HepG2 (cell line): Measurements from ENCODE around the gene TSC22D1. TPM values are rescaled to one million over a fixed set of nuclear protein-coding genes. Genes with fewer than 3 reads are reported as not detected.
A peak's percentile ranks its signal among the peaks of the same experiment; 100 is the strongest.

Source experiments
- ATAC-seq: fragments of 200-7000 bp; cut with Tn5 transposase; 3 replicates; pipeline ENCODE4 v1.9.1; 2020; ENCODE audit warnings: mild to moderate bottlenecking, moderate library complexity
- BruUV-seq: library from RNA; stranded (reverse); fragments of 400-500 nt; replicated peaks from 2 replicates; lab custom pipeline; 2021; lab: Mats Ljungman, UMichigan
- CTCF ChIA-PET: fragments of 300-600 bp; formaldehyde crosslinking; extraction: SDS; loops from one replicate; lab custom pipeline; 2021; ENCODE audit warnings: low total read pairs, inconsistent platforms, low intra/inter-chr PET ratio; lab: Yijun Ruan, JAX
- POLR2A ChIA-PET: fragments of 350-600 bp; sonication (Branson Sonifier 250); formaldehyde crosslinking; loops from one replicate; lab custom pipeline; 2020; ENCODE audit warnings: antibody characterized with exemption, inconsistent platforms; lab: Yijun Ruan, JAX
- DNase-seq: peaks from one replicate; pipeline ENCODE4 v3.0.0-alpha.2; 2015; ENCODE audit warnings: low spot score
- FAIRE-seq: peaks from 3 replicates; lab custom pipeline; 2011; peaks lifted over from hg19 to GRCh38; lab: Jason Lieb, UNC
- H2AFZ ChIP-seq: one replicate; pipeline ENCODE4 v1.6.1; 2011; ENCODE audit warnings: low read length, inconsistent platforms
- H3K27ac ChIP-seq: fragments of 300-600 bp; 3 replicates; pipeline ENCODE4 v1.8.0; 2011; ENCODE audit warnings: mixed run types, mild to moderate bottlenecking, mixed read lengths, low read length, inconsistent platforms; ENCODE audit not compliant: insufficient read depth; ENCODE audit errors: extremely low read length
- H3K27me3 ChIP-seq, 2 experiments: fragments of 200-600 bp in 1 of 2; 2 replicates in 1 of 2; 3 replicates in 1 of 2; pipeline versions ENCODE4 v1.6.0 to v1.8.0; 2011; ENCODE audit warnings: low read length in 2 of 2, mild to moderate bottlenecking in 2 of 2, moderate library complexity in 2 of 2, inconsistent platforms in 1 of 2; ENCODE audit not compliant: insufficient read depth in 2 of 2, control insufficient read depth in 1 of 2
- H3K36me3 ChIP-seq, 2 experiments: fragments of 200-600 bp in 1 of 2; replicated peaks in 1 of 2; 2 replicates in 1 of 2; 3 replicates in 1 of 2; pipeline versions ENCODE4 v1.5.1 to v1.8.0; 2011; ENCODE audit warnings: low read length in 2 of 2, inconsistent platforms in 1 of 2; ENCODE audit not compliant: insufficient read depth in 2 of 2, control insufficient read depth in 1 of 2
- H3K4me1 ChIP-seq: 2 replicates; pipeline ENCODE4 v1.5.1; 2012; ENCODE audit warnings: low read length, inconsistent platforms; ENCODE audit not compliant: insufficient read depth
- H3K4me2 ChIP-seq: 2 replicates; pipeline ENCODE4 v1.6.0; 2011; ENCODE audit warnings: low read depth, low read length, inconsistent platforms
- H3K4me3 ChIP-seq, 3 experiments: fragments of 200-600 bp in 1 of 3; sonication (generic), shearing (Covaris generic) in 1 of 3; replicated peaks in 1 of 3; 2 replicates each; pipeline ENCODE4 v1.5.1; 2011 to 2016; ENCODE audit warnings: low read length in 3 of 3, inconsistent platforms in 2 of 3, low read depth in 2 of 3, mild to moderate bottlenecking in 2 of 3, control low read depth in 1 of 3, mixed read lengths in 1 of 3; ENCODE audit not compliant: insufficient read depth in 1 of 3
- H3K79me2 ChIP-seq: one replicate; pipeline ENCODE4 v1.6.1; 2011; ENCODE audit warnings: low read length, inconsistent platforms; ENCODE audit not compliant: insufficient read depth
- H3K9ac ChIP-seq: 2 replicates; pipeline ENCODE4 v1.6.0; 2011; ENCODE audit warnings: mild to moderate bottlenecking, low read depth, low read length, inconsistent platforms; ENCODE audit not compliant: insufficient read depth
- H3K9me3 ChIP-seq: 2 replicates; pipeline ENCODE4 v1.5.1; 2012; ENCODE audit warnings: mild to moderate bottlenecking, low read length
- H4K20me1 ChIP-seq: 2 replicates; pipeline ENCODE4 v1.6.0; 2011; ENCODE audit warnings: inconsistent platforms, mild to moderate bottlenecking, low read length, moderate library complexity; ENCODE audit not compliant: insufficient read depth
- ATF3 ChIP-seq: sonication (generic); formaldehyde crosslinking; IDR thresholded peaks from 2 replicates; pipeline ENCODE4 v1.4.0; 2020; ENCODE audit warnings: missing genetic modification reagents
- CENPT ChIP-seq: sonication (generic); formaldehyde crosslinking; IDR thresholded peaks from 2 replicates; pipeline ENCODE4 v1.8.0; 2022; ENCODE audit warnings: low read depth, mild to moderate bottlenecking, moderate library complexity, missing genetic modification reagents
- HNF1B ChIP-seq: sonication (generic); formaldehyde crosslinking; IDR thresholded peaks from 2 replicates; pipeline ENCODE4 v1.5.1; 2020; ENCODE audit warnings: mild to moderate bottlenecking, moderate library complexity, missing genetic modification reagents
- ZBTB7B ChIP-seq: sonication (generic); formaldehyde crosslinking; IDR thresholded peaks from 2 replicates; pipeline ENCODE4 v1.4.0; 2020; ENCODE audit warnings: missing genetic modification reagents
- ZFP36 ChIP-seq: fragments of 150-350 bp; IDR thresholded peaks from 2 replicates; pipeline ENCODE4 v1.6.1; 2018; ENCODE audit warnings: borderline replicate concordance, low read length, low read depth; ENCODE audit not compliant: partially characterized antibody
- ZNF703 ChIP-seq: sonication (generic); formaldehyde crosslinking; IDR thresholded peaks from 2 replicates; pipeline ENCODE4 v1.5.1; 2020; ENCODE audit warnings: missing genetic modification reagents, mild to moderate bottlenecking, moderate library complexity, borderline replicate concordance
- WGBS: methylation state at CpG from one replicate; pipeline ENCODE4 v1.1.6; 2017; ENCODE audit warnings: low lambda C conversion rate; 5-methylcytosine and 5-hydroxymethylcytosine counted together
- in situ Hi-C: cut with HindIII; loops from 2 replicates; pipeline ENCODE4 v1.10.0; 2017; ENCODE audit warnings: low pct_unique_long_range_greater_than_20kb; ENCODE audit not compliant: extremely low pct_ligation_motif_present
- intact Hi-C: fragments of 100-400 bp; cut with micrococcal nuclease; formaldehyde crosslinking; loops from one replicate; pipeline ENCODE4 v1.10.0; 2022; ENCODE audit not compliant: unreplicated experiment
- polyA plus RNA-seq, 8 experiments: library from polyadenylated mRNA; depleted of rRNA in 3 of 8; stranded (reverse) in 7 of 8; unstranded in 1 of 8; fragments of >200 nt; fragmentation: Illumina TruSeq in 4 of 8; extraction: Trizol in 4 of 8; gene quantifications; 2 replicates each; pipeline versions ENCODE4 v1.2.1 to v1.2.3, GENCODE V29; 2011 to 2016; ENCODE audit warnings: low read depth in 4 of 8, missing spikeins in 1 of 8, mixed read lengths in 1 of 8; ENCODE audit not compliant: insufficient read depth in 1 of 8
- total RNA-seq, 5 experiments: library from RNA; depleted of rRNA; stranded (reverse); fragments of >200 nt; fragmentation: Illumina TruSeq; extraction: Trizol; gene quantifications; 2 replicates each; pipeline ENCODE4 v1.2.3, GENCODE V29; 2016; ENCODE audit warnings: low read depth in 1 of 5
- TF ChIP-seq, protein P1 (sequence below): sonication (generic); formaldehyde crosslinking; IDR thresholded peaks from 2 replicates; pipeline ENCODE4 v1.4.0; 2020; ENCODE audit warnings: missing genetic modification reagents, borderline replicate concordance

The TSC22D1 gene
- total and polyA plus RNA-seq, 2 of the 13 experiments (the other 11 are each of a cell fraction or from before 2014, with no cell fraction given) = 18.4 to 35.7 TPM

DNA sequence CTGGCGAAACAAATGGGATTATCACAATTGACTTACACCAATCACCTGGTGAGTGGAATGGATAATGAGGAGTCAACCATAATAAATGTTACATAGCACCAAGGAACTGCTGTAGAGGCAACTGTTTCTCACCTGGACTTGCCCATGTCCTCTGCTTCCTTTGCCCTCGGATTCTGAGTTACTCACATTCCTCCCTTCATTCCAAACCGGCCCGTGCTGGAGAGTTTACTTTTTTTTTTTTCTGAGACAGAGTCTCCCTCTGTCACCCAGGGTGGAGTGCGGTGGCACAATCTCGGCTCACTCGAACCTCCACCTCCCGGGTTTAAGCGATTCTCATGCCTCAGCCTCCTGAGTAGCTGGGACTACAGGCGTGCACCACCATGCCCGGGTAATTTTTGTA lies 41.5 kb upstream of the TSC22D1 start:
- in situ Hi-C loops (no loop called here), intact Hi-C loops (no loop called here)
- H4K20me1 ChIP-seq = no peaks in the 10 kb centered on the region
- ATAC-seq (peak; percentile 54), FAIRE-seq (no peak), DNase-seq (no peak)
- no peak overlapping the region for H2AFZ ChIP-seq
- CTCF ChIA-PET = no interaction called here
- 0 out of 2 replicates have a peak, but pooled peaks cover 8% of the 10 kb centered on the region for H3K4me1 ChIP-seq
- H3K79me2 ChIP-seq = no peaks in the 10 kb centered on the region
- no TSS peak for BruUV-seq
- TF ChIP-seq ZNF703 (CRISPR knock-in tag) = no peak
- no peak for TF ChIP-seq ZFP36
- no peak for TF ChIP-seq CENPT (CRISPR knock-in tag)
- no peak for TF ChIP-seq ATF3 (CRISPR knock-in tag)
- TF ChIP-seq HNF1B = no peak
- TF ChIP-seq ZBTB7B (CRISPR knock-in tag) = no peak
- TF ChIP-seq, protein P1, sequence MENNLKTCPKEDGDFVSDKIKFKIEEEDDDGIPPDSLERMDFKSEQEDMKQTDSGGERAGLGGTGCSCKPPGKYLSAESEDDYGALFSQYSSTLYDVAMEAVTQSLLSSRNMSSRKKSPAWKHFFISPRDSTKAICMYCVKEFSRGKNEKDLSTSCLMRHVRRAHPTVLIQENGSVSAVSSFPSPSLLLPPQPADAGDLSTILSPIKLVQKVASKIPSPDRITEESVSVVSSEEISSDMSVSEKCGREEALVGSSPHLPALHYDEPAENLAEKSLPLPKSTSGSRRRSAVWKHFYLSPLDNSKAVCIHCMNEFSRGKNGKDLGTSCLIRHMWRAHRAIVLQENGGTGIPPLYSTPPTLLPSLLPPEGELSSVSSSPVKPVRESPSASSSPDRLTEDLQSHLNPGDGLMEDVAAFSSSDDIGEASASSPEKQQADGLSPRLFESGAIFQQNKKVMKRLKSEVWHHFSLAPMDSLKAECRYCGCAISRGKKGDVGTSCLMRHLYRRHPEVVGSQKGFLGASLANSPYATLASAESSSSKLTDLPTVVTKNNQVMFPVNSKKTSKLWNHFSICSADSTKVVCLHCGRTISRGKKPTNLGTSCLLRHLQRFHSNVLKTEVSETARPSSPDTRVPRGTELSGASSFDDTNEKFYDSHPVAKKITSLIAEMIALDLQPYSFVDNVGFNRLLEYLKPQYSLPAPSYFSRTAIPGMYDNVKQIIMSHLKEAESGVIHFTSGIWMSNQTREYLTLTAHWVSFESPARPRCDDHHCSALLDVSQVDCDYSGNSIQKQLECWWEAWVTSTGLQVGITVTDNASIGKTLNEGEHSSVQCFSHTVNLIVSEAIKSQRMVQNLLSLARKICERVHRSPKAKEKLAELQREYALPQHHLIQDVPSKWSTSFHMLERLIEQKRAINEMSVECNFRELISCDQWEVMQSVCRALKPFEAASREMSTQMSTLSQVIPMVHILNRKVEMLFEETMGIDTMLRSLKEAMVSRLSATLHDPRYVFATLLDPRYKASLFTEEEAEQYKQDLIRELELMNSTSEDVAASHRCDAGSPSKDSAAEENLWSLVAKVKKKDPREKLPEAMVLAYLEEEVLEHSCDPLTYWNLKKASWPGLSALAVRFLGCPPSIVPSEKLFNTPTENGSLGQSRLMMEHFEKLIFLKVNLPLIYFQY (CRISPR knock-in tag) = no peak
- 17% methylated on average over 11 of the region's 11 CpGs for WGBS
- no peaks in the 10 kb centered on the region for H3K27me3 ChIP-seq
- no peaks in the 10 kb centered on the region for H3K9me3 ChIP-seq
- no peak overlapping the region for H3K4me3 ChIP-seq
- no peak overlapping the region for H3K9ac ChIP-seq
- POLR2A ChIA-PET = no interaction called here
- no peak overlapping the region for H3K27ac ChIP-seq
- H3K4me2 ChIP-seq = peak overlapping the region; percentile 13; the same call in 1 of the 2 replicates
- H3K36me3 ChIP-seq = no peaks in the 10 kb centered on the region
